CD14-positive monocyte (primary cell): Measurements from ENCODE around the gene SH3GL3. TPM values are rescaled to one million over a fixed set of nuclear protein-coding genes. Genes with fewer than 3 reads are reported as not detected.

Source experiments
- DNase-seq, 3 donors: peaks; one replicate each; pipeline ENCODE4 v3.0.0-alpha.2; 2011 to 2022
- H2AFZ ChIP-seq: 2 replicates; pipeline ENCODE4 v1.6.0; 2012; ENCODE audit warnings: mild to moderate bottlenecking, low read depth, low read length, inconsistent platforms; ENCODE audit not compliant: insufficient read depth, poor library complexity, severe bottlenecking
- H3K27ac ChIP-seq, 2 donors: 1 replicate in 1 of 2; 2 replicates in 1 of 2; pipeline ENCODE4 v1.5.1; 2012 to 2013; ENCODE audit warnings: low read length in 2 of 2, control low read depth in 1 of 2, inconsistent platforms in 1 of 2, low read depth in 1 of 2, mild to moderate bottlenecking in 1 of 2
- H3K27me3 ChIP-seq, 2 donors: one replicate each; pipeline versions ENCODE4 v1.6.0 to v1.6.1; 2011 to 2013; ENCODE audit warnings: low read length in 2 of 2; ENCODE audit not compliant: control insufficient read depth in 2 of 2, insufficient read depth in 2 of 2
- H3K36me3 ChIP-seq, 2 donors: replicated peaks in 1 of 2; 1 replicate in 1 of 2; 2 replicates in 1 of 2; pipeline versions ENCODE4 v1.5.1 to v1.6.1; 2012 to 2013; ENCODE audit warnings: low read length in 2 of 2, control low read depth in 1 of 2, inconsistent platforms in 1 of 2, mild to moderate bottlenecking in 1 of 2; ENCODE audit not compliant: insufficient read depth in 2 of 2, control insufficient read depth in 1 of 2
- H3K4me1 ChIP-seq, 2 donors: 1 replicate in 1 of 2; 2 replicates in 1 of 2; pipeline versions ENCODE4 v1.5.1 to v1.6.1; 2012 to 2013; ENCODE audit warnings: low read length in 2 of 2, control low read depth in 1 of 2, inconsistent platforms in 1 of 2, mild to moderate bottlenecking in 1 of 2, moderate library complexity in 1 of 2; ENCODE audit not compliant: insufficient read depth in 2 of 2, control insufficient read depth in 1 of 2
- H3K4me2 ChIP-seq: replicated peaks from 2 replicates; pipeline ENCODE3; 2012; ENCODE audit warnings: low read length, moderate library complexity, mild to moderate bottlenecking; ENCODE audit not compliant: poor library complexity, severe bottlenecking; ENCODE audit errors: extremely low read depth
- H3K4me3 ChIP-seq, 3 experiments: fragments of 200-600 bp in 1 of 3; sonication (generic) in 1 of 3; replicated peaks in 1 of 3; 1 replicate in 2 of 3; 2 replicates in 1 of 3; pipeline ENCODE4 v1.5.1; 2011 to 2013; ENCODE audit warnings: low read length in 3 of 3, mild to moderate bottlenecking in 3 of 3, control low read depth in 2 of 3, low read depth in 2 of 3, inconsistent platforms in 1 of 3, moderate library complexity in 1 of 3
- H3K79me2 ChIP-seq: 2 replicates; pipeline ENCODE4 v1.6.0; 2012; ENCODE audit warnings: mild to moderate bottlenecking, control low read depth, inconsistent platforms, low read length, moderate library complexity; ENCODE audit not compliant: insufficient read depth
- H3K9ac ChIP-seq: 2 replicates; pipeline ENCODE4 v1.6.0; 2017; ENCODE audit warnings: low read length, mild to moderate bottlenecking; ENCODE audit not compliant: insufficient read depth, poor library complexity, severe bottlenecking
- H3K9me3 ChIP-seq, 2 donors: replicated peaks in 1 of 2; 1 replicate in 1 of 2; 2 replicates in 1 of 2; pipeline versions ENCODE4 v1.5.1 to v1.6.1; 2012 to 2013; ENCODE audit warnings: low read length in 2 of 2, control low read depth in 1 of 2; ENCODE audit not compliant: control insufficient read depth in 1 of 2, insufficient read depth in 1 of 2
- H4K20me1 ChIP-seq: 2 replicates; pipeline ENCODE4 v1.6.0; 2012; ENCODE audit warnings: mild to moderate bottlenecking, low read length, control low read depth, moderate library complexity; ENCODE audit not compliant: insufficient read depth
- H3K27ac Mint-ChIP-seq, 7 donors: one replicate each; pipeline ENCODE4 v1.8.0; 2020; ENCODE audit warnings: mild to moderate bottlenecking in 7 of 7, mixed read lengths in 7 of 7, moderate library complexity in 6 of 7, inconsistent platforms in 2 of 7
- H3K27me3 Mint-ChIP-seq, 3 donors: one replicate each; pipeline ENCODE4 v1.8.0; 2021 to 2022; ENCODE audit warnings: low read depth in 3 of 3, mild to moderate bottlenecking in 3 of 3, mixed read lengths in 3 of 3, moderate library complexity in 3 of 3, inconsistent platforms in 1 of 3
- H3K36me3 Mint-ChIP-seq, 2 donors: one replicate each; pipeline ENCODE4 v1.8.0; 2020; ENCODE audit warnings: mixed read lengths in 2 of 2, inconsistent platforms in 1 of 2, mild to moderate bottlenecking in 1 of 2
- H3K4me1 Mint-ChIP-seq: one replicate; pipeline ENCODE4 v1.8.0; 2020; ENCODE audit warnings: mild to moderate bottlenecking, mixed read lengths
- H3K4me3 Mint-ChIP-seq, 2 donors: one replicate each; pipeline ENCODE4 v1.8.0; 2020; ENCODE audit warnings: mild to moderate bottlenecking in 2 of 2, mixed read lengths in 2 of 2, moderate library complexity in 1 of 2
- H3K9me3 Mint-ChIP-seq, 7 donors: one replicate each; pipeline ENCODE4 v1.8.0; 2020 to 2022; ENCODE audit warnings: mixed read lengths in 7 of 7, mild to moderate bottlenecking in 6 of 7, moderate library complexity in 6 of 7, inconsistent platforms in 2 of 7
- WGBS: methylation state at CpG from one replicate; pipeline ENCODE4 v1.1.5; 2013; ENCODE audit warnings: missing lambda C conversion rate; ENCODE audit not compliant: insufficient coverage; 5-methylcytosine and 5-hydroxymethylcytosine counted together
- intact Hi-C, 2 donors: fragments of 100-400 bp; cut with micrococcal nuclease; formaldehyde crosslinking; loops; one replicate each; pipeline versions ENCODE4 v1.15.0 to v1.15.1; 2023
- polyA plus RNA-seq, 3 donors: library from polyadenylated mRNA; depleted of rRNA in 1 of 3; unstranded in 2 of 3; stranded (reverse) in 1 of 3; fragments of 300-500 nt in 2 of 3; fragments of >200 nt in 1 of 3; fragmentation: Illumina TruSeq in 2 of 3; gene quantifications; 1 replicate in 2 of 3; 2 replicates in 1 of 3; pipeline ENCODE4 v1.2.3, GENCODE V29; 2012 to 2021
- TF ChIP-seq, protein P1 (sequence below): fragments of 200-600 bp; IDR thresholded peaks from one replicate; pipeline ENCODE4 v1.8.0; 2022; ENCODE audit warnings: antibody characterized with exemption, mild to moderate bottlenecking

The SH3GL3 gene
- polyA plus RNA-seq, 3 donors: not detected

- Histone ChIP-seq H4K20me1 (no peaks in the 10 kb centered on the region), H3K4me1 (no peaks in the 10 kb centered on the region), H2AFZ (no peak overlapping the region), H3K36me3 (no peaks in the 10 kb centered on the region), H3K9ac (no peak overlapping the region), H3K9me3 (peaks cover 4 to 5% of the 10 kb centered on the region in 2 donors), H3K27ac (no peak overlapping the region), H3K27me3 (no peaks in the 10 kb centered on the region), H3K4me2 (no peak overlapping the region), H3K4me3 (no peak overlapping the region), H3K79me2 (no peaks in the 10 kb centered on the region)
- Mint-ChIP-seq H3K27me3 (no peaks in the 10 kb centered on the region), H3K27ac (no peak overlapping the region), H3K4me3 (no peak overlapping the region), H3K9me3 (peaks cover 0 to 21% (median 6%) of the 10 kb centered on the region in 7 donors), H3K36me3 (no peaks in the 10 kb centered on the region), H3K4me1 (no peaks in the 10 kb centered on the region)
- TF ChIP-seq, protein P1, sequence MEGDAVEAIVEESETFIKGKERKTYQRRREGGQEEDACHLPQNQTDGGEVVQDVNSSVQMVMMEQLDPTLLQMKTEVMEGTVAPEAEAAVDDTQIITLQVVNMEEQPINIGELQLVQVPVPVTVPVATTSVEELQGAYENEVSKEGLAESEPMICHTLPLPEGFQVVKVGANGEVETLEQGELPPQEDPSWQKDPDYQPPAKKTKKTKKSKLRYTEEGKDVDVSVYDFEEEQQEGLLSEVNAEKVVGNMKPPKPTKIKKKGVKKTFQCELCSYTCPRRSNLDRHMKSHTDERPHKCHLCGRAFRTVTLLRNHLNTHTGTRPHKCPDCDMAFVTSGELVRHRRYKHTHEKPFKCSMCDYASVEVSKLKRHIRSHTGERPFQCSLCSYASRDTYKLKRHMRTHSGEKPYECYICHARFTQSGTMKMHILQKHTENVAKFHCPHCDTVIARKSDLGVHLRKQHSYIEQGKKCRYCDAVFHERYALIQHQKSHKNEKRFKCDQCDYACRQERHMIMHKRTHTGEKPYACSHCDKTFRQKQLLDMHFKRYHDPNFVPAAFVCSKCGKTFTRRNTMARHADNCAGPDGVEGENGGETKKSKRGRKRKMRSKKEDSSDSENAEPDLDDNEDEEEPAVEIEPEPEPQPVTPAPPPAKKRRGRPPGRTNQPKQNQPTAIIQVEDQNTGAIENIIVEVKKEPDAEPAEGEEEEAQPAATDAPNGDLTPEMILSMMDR: no peak
- intact Hi-C loops: no loop called here
- no peak for DNase-seq
- WGBS: no CpG with 5 or more reads among the region's 2 CpGs
Measured at GRCh38 chr15:83499476-83499875, 52.3 kb downstream of the SH3GL3 start.

- Mint-ChIP-seq H3K4me1 (no peaks in the 10 kb centered on the region), H3K27me3 (peaks cover 0 to 2% (median 0%) of the 10 kb centered on the region in 3 donors), H3K9me3 (peaks cover 0 to 8% (median 2%) of the 10 kb centered on the region in 7 donors), H3K36me3 (no peaks in the 10 kb centered on the region), H3K27ac (no peak overlapping the region), H3K4me3 (no peak overlapping the region)
- H3K4me3 ChIP-seq: no peak overlapping the region
- no peaks in the 10 kb centered on the region for H3K27me3 ChIP-seq
- no peak overlapping the region for H3K4me2 ChIP-seq
- H3K9me3 ChIP-seq: peaks cover 0 to under 1% of the 10 kb centered on the region in 2 donors
- H3K27ac ChIP-seq: no peak overlapping the region
- no peak for DNase-seq
- H3K4me1 ChIP-seq: no peaks in the 10 kb centered on the region
- H4K20me1 ChIP-seq: no peaks in the 10 kb centered on the region
- H3K79me2 ChIP-seq: no peaks in the 10 kb centered on the region
- intact Hi-C loops: no loop called here
- no peaks in the 10 kb centered on the region for H3K36me3 ChIP-seq
- TF ChIP-seq, protein P1: no peak
- no CpG with 5 or more reads among the region's 4 CpGs for WGBS
- H3K9ac ChIP-seq: no peak overlapping the region
- H2AFZ ChIP-seq: no peak overlapping the region
Measured at GRCh38 chr15:83503595-83504364, 56.6 kb downstream of the SH3GL3 start.
